PC-3 (cell line): ENCODE measurements around the gene SMOC2. TPM values are rescaled to one million over a fixed set of nuclear protein-coding genes. Genes with fewer than 3 reads are reported as not detected.

Experiments used
- ATAC-seq: fragments of 200-7000 bp; cut with Tn5 transposase; 2 replicates; pipeline ENCODE4 v1.9.1; 2020; ENCODE audit warnings: mild to moderate bottlenecking, moderate library complexity
- BruUV-seq: library from RNA; stranded (reverse); fragments of 400-500 nt; replicated peaks from 2 replicates; lab custom pipeline; 2021; lab: Mats Ljungman, UMichigan
- CTCF ChIA-PET: fragments of 300-600 bp; sonication (Branson Sonifier 250); formaldehyde crosslinking; loops from one replicate; lab custom pipeline; 2022; ENCODE audit warnings: antibody characterized with exemption; lab: Charles Lee
- POLR2A ChIA-PET: fragments of 300-600 bp; sonication (Branson Sonifier 250); formaldehyde crosslinking; loops from one replicate; lab custom pipeline; 2022; ENCODE audit warnings: antibody characterized with exemption; ENCODE audit not compliant: unreplicated experiment; lab: Charles Lee
- DNase-seq: peaks from one replicate; pipeline ENCODE4 v3.0.0-alpha.2; 2015
- H2AFZ ChIP-seq: fragments of 300-600 bp; sonication (generic); 2 replicates; pipeline ENCODE4 v1.6.0; 2016; ENCODE audit warnings: antibody characterized with exemption, low read length
- H3F3A ChIP-seq: fragments of 300-600 bp; sonication (generic); one replicate; pipeline ENCODE4 v1.6.0; 2017; ENCODE audit warnings: antibody characterized with exemption, low read length, control low read depth, mild to moderate bottlenecking; ENCODE audit not compliant: unreplicated experiment
- H3K27ac ChIP-seq: fragments of 300-600 bp; sonication (generic); 2 replicates; pipeline ENCODE4 v1.5.1; 2016; ENCODE audit warnings: mild to moderate bottlenecking, low read length
- H3K27me3 ChIP-seq: fragments of 300-600 bp; sonication (generic); 2 replicates; pipeline ENCODE4 v1.6.1; 2016; ENCODE audit warnings: low read length, mixed read lengths
- H3K36me3 ChIP-seq: fragments of 300-600 bp; sonication (generic); 2 replicates; pipeline ENCODE4 v1.6.1; 2016; ENCODE audit warnings: low read depth, mixed run types, low read length, mixed read lengths
- H3K4me1 ChIP-seq: fragments of 300-600 bp; sonication (generic); 2 replicates; pipeline ENCODE4 v1.5.1; 2016; ENCODE audit warnings: low read length; ENCODE audit not compliant: insufficient read depth
- H3K4me2 ChIP-seq: fragments of 300-600 bp; sonication (generic); 2 replicates; pipeline ENCODE4 v1.6.0; 2016; ENCODE audit warnings: low read length
- H3K4me3 ChIP-seq: fragments of 300-600 bp; sonication (generic); 2 replicates; pipeline ENCODE4 v1.5.1; 2016; ENCODE audit warnings: mild to moderate bottlenecking, low read length, mixed read lengths
- H3K79me2 ChIP-seq: fragments of 300-600 bp; sonication (generic); 2 replicates; pipeline ENCODE4 v1.6.1; 2017; ENCODE audit warnings: low read length, mixed read lengths
- H3K9ac ChIP-seq: fragments of 300-600 bp; sonication (generic); 2 replicates; pipeline ENCODE4 v1.6.0; 2016; ENCODE audit warnings: mild to moderate bottlenecking, low read length
- H3K9me2 ChIP-seq: fragments of 300-600 bp; sonication (generic); replicated peaks from 2 replicates; pipeline ENCODE4 v1.6.1; 2016; ENCODE audit warnings: mixed run types, low read length, mixed read lengths
- H3K9me3 ChIP-seq: fragments of 300-600 bp; sonication (generic); 2 replicates; pipeline ENCODE4 v1.6.1; 2016; ENCODE audit warnings: low read length, mixed read lengths
- H4K20me1 ChIP-seq: fragments of 300-600 bp; sonication (generic); 2 replicates; pipeline ENCODE4 v1.6.1; 2016; ENCODE audit warnings: low read length, mixed read lengths
- CTCF ChIP-seq: fragments of 300-600 bp; sonication (generic); conservative IDR thresholded peaks from 2 replicates; pipeline ENCODE4 v1.5.1; 2017; ENCODE audit warnings: antibody characterized with exemption, low read depth, mild to moderate bottlenecking, low read length
- EZH2 ChIP-seq: fragments of 300-600 bp; sonication (generic); IDR thresholded peaks from one replicate; pipeline ENCODE4 v1.6.1; 2017; ENCODE audit warnings: antibody characterized with exemption, mild to moderate bottlenecking, low read length; ENCODE audit not compliant: unreplicated experiment
- EZH2phosphoT487 ChIP-seq: fragments of 300-600 bp; sonication (generic); IDR thresholded peaks from 2 replicates; pipeline ENCODE4 v1.6.1; 2018; ENCODE audit warnings: mild to moderate bottlenecking, antibody characterized with exemption, low read length, borderline replicate concordance
- intact Hi-C: fragments of 100-400 bp; cut with micrococcal nuclease; formaldehyde crosslinking; loops from 2 replicates; pipeline ENCODE4 v1.9.0; 2023
- total RNA-seq: library from RNA; depleted of rRNA; stranded (reverse); fragments of >200 nt; gene quantifications from 2 replicates; pipeline ENCODE4 v1.2.3, GENCODE V29; 2014

The SMOC2 gene
- total RNA-seq, 1 experiment from 2014 or later, result not detected

GRCh38 chr6:168554898-168555617 is 114.1 kb downstream of the SMOC2 start:
- Histone ChIP-seq H3F3A (no peaks in the 10 kb centered on the region), H3K4me2 (no peak overlapping the region), H3K9me3 (no peaks in the 10 kb centered on the region), H4K20me1 (no peaks in the 10 kb centered on the region), H2AFZ (no peak overlapping the region), H3K4me3 (no peak overlapping the region), H3K9ac (no peak overlapping the region), H3K79me2 (no peaks in the 10 kb centered on the region), H3K27me3 (no peaks in the 10 kb centered on the region), H3K4me1 (no peaks in the 10 kb centered on the region), H3K36me3 (no peaks in the 10 kb centered on the region), H3K27ac (no peak overlapping the region), H3K9me2 (no peaks in the 10 kb centered on the region)
- DNase-seq (no peak), ATAC-seq (no peak)
- intact Hi-C loops, result no loop called here
- POLR2A ChIA-PET, result no interaction called here
- BruUV-seq, result no TSS peak
- TF ChIP-seq CTCF (no peak), EZH2 (no peak), EZH2phosphoT487 (no peak)
- CTCF ChIA-PET, result no interaction called here

- Histone ChIP-seq H3K4me2 (no peak overlapping the region), H4K20me1 (no peaks in the 10 kb centered on the region), H3K4me1 (no peaks in the 10 kb centered on the region), H3K4me3 (no peak overlapping the region), H3K9ac (no peak overlapping the region), H3K27me3 (no peaks in the 10 kb centered on the region), H3F3A (no peaks in the 10 kb centered on the region), H3K9me3 (no peaks in the 10 kb centered on the region), H3K36me3 (no peaks in the 10 kb centered on the region), H3K27ac (no peak overlapping the region), H2AFZ (no peak overlapping the region), H3K9me2 (no peaks in the 10 kb centered on the region), H3K79me2 (no peaks in the 10 kb centered on the region)
- ATAC-seq (no peak), DNase-seq (no peak)
- BruUV-seq, result no TSS peak
- intact Hi-C loops, result no loop called here
- TF ChIP-seq EZH2 (no peak), EZH2phosphoT487 (no peak), CTCF (no peak)
- CTCF ChIA-PET, result no interaction called here
- POLR2A ChIA-PET, result no interaction called here
These were observed 114.8 kb downstream of the SMOC2 start for GRCh38 chr6:168555618-168556273.

GRCh38 chr6:168557512-168557911 is 116.5 kb downstream of the SMOC2 start:
- no TSS peak for BruUV-seq
- Histone ChIP-seq H3K9me2 (no peaks in the 10 kb centered on the region), H3K9me3 (no peaks in the 10 kb centered on the region), H3K4me2 (no peak overlapping the region), H3K4me1 (no peaks in the 10 kb centered on the region), H3K79me2 (no peaks in the 10 kb centered on the region), H3K9ac (no peak overlapping the region), H3F3A (no peaks in the 10 kb centered on the region), H3K27ac (no peak overlapping the region), H3K4me3 (no peak overlapping the region), H4K20me1 (no peaks in the 10 kb centered on the region), H3K36me3 (no peaks in the 10 kb centered on the region), H3K27me3 (no peaks in the 10 kb centered on the region), H2AFZ (no peak overlapping the region)
- no peak for TF ChIP-seq EZH2phosphoT487
- no peak for TF ChIP-seq CTCF
- TF ChIP-seq EZH2, result no peak
- CTCF ChIA-PET, result no interaction called here
- DNase-seq (no peak), ATAC-seq (no peak)
- intact Hi-C loops, result no loop called here
- POLR2A ChIA-PET, result no interaction called here
